GM19455 (cell line): ENCODE measurements around the gene LRMDA.
"Not testable (repeated sequence)": the region's sequence is repeated elsewhere in the genome, so short reads cannot be mapped to it uniquely, and the experiment has no call there.

Source experiments
- ATAC-seq: cut with Tn5 transposase; IDR thresholded peaks from one replicate; pipeline ENCODE4 v1.9.1; 2021; ENCODE audit not compliant: unreplicated experiment

The LRMDA gene

DNA sequence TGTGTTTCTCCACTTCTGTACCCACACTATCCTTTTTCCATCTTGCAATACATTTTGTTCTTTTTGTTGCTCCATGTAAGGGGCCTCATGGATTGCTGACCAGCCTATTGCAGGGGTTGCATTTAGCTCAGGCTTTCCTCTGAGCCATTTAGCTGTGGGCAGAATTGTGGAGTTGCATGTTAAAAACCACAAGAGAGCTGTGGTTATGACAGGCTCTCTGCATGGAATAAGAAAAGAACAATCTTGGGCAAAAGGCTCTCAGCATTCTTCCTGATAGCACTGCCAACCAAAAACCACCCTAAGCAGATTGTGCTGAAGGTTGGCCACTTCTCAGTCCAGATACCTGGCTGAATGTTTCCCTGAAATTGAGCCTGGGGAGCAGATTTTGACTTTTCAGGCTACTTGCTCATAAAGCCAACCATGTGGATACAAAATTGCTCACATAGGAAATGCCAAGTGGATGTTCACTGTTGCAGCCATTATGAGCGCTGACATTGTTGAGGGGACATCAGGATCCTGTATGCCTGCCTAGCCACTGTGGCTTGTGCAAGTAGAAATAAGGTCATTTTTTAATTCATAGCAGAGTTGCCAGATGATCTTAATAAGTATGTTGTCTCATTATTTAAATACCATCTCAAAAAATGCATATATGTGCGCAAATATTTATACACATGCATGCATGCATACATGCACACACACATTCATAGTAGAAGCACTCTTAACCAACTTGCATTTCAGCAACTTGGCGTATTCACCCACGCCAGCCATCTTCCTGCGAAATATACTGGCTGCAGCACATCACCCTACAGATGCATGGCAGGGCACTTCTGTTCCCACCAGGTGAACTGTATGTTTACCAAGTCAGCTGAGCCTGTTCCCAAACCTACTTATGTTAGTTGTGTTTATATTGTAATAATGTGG is 695.4 kb downstream of the LRMDA start:
- ATAC-seq, result no peak

DNA sequence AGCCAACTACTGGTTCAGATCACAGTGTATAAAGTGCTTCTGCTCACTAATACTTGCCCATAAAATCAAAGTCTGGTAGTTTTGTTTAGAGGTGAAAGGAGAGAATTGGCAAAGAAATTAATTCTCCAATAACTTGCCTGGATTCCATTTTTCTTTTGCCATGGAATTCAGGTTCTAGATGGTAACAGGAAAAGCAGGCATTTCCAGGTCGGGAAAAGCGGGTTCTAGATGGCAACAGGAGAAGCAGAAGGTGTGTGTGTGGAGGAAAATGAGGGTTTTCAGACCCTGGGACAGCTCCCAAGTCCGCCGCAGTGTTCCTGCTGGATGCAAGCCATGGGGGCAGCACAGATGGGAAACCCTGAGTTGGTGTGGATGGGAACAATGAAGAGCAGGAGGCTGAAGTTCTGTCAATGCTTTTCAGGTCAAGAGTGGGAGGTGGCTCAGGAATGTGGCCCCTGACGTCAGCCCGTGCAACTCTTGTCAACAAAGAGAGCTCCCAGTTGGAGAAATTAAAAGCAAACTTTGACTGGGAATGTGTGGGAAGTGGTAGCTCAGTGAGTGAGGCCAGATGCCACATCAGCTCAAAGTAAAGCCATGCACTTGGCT is 696.7 kb downstream of the LRMDA start:
- ATAC-seq, result no peak

DNA sequence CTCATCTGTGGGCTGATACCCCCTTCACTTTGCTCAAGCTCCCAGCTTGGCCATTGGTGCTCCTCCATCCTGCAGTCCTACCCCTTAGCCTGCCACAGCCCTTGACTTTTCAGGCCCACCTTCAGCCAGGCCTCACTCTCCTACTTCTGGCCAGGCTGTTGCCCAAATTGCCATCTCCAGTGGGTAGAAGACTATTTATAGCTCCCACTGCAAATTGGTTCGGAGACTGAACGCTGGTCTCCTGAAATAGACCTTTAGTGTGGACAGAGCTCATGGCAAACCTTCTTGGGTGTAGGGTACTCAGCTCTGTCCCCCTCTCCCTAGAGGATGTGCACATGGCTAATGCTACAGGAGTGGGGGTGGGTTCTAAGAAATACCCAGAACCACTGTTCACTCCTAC is 697.8 kb downstream of the LRMDA start:
- ATAC-seq, result no peak

DNA sequence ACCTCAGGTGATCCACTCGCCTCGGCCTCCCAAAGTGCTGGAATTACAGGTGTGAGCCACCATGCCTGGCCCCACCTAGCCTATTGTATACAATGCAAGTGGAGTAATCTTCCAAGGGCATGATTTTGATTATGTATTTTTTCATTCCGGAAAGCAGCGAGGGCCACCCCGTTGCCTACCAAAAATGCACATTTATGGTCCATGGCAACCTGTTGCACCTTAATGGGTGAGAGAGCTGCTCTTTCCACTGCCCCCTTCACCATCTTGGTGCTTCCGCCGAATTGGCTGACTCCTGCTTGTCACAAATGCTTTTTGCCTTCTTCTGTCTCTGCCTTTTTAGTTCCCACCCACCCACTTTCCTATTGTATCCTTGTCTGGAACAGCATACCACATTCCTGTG is 699.5 kb downstream of the LRMDA start:
- no peak for ATAC-seq

DNA sequence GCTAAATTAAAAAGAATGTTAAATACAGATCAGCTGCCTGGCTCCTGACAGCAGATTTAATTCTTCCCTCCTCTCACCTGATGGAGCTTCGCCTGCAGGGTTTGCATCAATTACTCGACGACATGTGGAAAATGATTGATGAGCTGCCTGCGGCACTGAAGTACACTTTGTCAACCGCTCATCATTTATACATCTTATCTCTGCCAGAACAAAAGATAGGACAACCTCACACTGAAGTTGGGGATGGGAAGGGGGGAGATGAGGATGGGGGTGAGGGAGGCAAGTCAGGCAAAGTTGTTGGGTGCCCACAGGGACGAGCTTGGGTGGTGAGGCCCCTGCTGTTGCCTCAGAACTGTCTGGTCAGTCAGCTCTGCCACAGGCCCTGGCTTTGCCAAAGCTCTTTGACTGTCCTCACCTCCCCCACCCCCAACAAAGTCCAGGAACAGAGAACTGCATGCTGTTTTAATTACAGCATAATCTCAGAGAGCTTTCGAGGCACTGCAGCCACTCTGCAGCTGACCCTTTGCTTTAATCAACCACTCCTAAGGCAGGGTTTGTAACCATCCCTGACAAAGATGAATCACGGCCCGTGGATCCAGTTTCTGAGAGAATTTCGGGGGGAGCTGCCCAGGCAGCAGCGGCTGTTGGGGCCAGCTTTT is 702.3 kb downstream of the LRMDA start:
- ATAC-seq, result no peak

DNA sequence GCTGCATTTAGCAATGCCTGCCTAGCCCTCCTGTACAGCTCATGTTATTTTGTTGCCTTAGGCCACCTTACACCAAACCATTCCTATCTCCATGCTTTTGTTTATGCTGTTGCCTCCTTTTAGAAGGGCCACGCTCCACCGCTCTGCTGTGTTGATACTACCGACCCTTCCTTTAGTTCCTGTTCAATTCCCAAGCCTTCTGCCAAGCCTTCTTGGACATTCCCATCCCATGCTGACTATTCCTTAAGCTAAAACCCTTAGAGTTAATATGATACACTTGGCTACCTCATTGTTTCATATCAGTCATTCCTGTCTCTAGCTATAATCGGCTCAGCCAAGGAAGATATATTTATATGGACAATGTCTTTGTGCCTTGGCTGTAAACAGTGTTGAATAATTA is 705.5 kb downstream of the LRMDA start:
- ATAC-seq, result no peak

DNA sequence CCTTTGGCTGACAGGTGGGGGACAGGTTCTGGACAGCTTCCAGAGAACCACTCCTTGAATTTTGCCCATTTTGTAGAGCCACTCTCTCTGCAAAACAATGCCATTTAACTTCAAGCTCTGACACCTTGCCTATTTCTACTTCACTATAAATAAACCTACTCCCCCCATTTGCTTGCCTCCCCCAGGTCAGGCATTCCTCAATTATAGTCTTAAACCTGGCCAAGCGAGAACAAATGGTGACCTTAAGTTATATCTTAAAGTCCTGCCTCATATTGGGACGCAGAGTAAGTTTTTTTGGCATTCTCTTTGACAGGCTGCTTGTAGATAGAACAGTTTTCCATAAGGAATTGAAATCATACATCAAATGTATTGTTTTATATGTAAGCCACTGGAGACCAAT is 706.9 kb downstream of the LRMDA start:
- no peak for ATAC-seq

DNA sequence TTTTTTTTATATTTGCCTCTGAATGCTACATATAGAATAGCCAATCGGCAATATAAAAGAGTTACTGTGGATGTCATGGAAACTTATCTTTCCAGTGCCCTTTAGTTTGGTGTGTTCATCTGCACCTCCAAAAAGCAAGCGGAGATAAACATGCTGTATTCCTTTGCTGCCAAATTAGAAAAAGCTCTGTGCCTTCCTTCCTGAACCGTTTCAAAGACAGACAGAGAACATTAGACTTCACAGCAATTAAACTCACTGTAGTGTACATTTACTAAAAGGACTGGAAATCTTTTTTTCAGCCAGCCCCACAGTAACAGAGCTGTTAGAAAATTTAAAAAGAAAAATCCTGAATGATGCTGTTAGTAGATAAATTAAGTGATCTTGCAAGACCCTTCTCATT is 707.5 kb downstream of the LRMDA start:
- no peak for ATAC-seq

DNA sequence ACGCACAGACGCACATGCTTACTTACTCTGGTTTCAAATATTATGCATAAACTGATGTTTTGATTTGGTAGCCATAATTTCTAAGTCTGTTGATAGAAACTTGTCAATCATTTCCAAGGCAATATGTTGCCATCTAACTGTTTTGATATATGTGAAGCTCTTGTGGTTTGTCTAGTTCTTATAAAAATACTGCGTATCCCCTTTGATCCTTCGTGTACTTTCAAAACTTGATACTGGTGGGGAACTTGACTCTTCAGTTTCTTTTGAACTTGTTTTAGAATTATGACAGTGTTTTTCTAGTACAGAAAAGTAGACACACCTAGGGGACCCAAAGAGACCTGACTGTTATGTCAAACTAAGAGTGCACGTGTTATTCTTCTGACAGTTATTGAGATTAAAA is 708.0 kb downstream of the LRMDA start:
- no peak for ATAC-seq

DNA sequence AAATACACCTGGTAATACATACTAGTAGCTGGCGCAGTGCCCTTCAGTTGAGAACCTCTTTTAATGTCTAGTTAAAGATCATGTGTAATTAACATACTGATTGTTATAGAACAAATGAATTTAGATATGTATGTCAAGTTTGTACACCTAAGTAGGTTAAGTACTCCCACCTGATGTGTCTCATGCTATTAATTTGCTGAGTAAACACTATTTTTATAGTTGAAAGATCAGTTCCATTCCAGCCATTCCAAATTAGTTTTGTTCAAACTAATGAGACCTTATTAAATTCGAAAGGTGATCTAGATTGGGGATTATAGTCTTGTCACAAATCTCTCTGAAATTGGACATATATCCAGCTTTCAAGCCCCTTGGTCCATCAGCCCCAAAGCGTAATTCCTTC is 710.0 kb downstream of the LRMDA start:
- ATAC-seq, result no peak

DNA sequence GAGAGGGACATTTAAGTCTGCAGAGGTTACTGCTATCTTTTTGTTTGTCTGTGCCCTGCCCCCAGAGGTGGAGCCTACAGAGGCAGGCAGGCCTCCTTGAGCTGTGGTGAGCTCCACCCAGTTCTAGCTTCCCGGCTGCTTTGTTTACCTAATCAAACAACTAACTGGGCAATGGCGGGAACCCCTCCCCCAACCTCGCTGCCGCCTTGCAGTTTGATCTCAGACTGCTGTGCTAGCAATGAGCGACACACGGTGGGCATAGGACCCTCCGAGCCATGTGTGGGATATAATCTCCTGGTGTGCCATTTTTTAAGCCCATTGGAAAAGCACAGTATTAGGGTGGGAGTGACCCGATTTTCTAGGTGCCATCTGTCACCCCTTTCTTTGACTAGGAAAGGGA is 716.8 kb downstream of the LRMDA start:
- not testable (repeated sequence) for ATAC-seq

DNA sequence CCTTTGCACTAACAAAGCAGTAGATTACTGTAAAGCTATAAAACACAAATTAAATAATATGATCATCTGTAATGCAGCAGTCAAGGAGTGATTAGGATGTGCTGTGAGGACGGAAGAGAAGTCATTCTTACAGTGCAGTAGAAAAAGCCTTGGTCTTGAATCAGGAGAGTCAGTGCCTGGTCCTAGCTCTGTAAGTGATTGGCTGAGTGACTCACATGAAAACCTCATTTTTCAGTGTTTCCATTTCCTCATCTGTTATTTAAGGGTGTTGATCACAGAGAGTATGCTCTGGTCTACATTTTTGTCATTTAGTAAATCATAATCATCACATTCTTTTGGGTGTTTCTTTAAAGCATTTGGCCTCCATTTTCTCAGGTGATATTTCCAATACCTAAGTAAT is 717.8 kb downstream of the LRMDA start:
- ATAC-seq, result no peak

DNA sequence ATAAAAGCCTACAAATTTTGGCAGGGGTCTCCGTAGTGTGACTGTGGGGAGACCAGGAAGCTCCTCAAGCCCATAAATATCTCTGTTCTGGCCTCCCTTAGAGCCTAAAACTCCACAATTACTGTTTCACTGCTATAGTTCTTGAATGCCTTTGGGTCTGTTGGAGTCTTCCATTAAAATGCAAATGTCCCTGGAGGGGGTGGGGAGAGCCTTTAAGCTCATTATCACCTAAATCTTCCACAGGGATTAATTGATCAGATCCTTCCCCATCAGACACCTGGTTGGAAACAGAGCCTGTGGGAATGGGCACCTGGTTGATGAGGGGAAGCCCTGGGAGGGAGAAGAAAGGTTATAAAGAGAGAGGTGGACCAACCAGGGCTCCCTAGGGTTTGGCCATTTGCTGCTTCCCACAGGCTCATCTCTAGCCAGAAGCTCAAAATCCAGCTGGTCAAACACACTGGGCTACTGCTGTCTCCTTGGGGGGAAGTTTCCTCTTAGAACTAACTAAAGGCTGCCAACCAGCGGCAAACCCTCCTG is 718.2 kb downstream of the LRMDA start:
- no peak for ATAC-seq

DNA sequence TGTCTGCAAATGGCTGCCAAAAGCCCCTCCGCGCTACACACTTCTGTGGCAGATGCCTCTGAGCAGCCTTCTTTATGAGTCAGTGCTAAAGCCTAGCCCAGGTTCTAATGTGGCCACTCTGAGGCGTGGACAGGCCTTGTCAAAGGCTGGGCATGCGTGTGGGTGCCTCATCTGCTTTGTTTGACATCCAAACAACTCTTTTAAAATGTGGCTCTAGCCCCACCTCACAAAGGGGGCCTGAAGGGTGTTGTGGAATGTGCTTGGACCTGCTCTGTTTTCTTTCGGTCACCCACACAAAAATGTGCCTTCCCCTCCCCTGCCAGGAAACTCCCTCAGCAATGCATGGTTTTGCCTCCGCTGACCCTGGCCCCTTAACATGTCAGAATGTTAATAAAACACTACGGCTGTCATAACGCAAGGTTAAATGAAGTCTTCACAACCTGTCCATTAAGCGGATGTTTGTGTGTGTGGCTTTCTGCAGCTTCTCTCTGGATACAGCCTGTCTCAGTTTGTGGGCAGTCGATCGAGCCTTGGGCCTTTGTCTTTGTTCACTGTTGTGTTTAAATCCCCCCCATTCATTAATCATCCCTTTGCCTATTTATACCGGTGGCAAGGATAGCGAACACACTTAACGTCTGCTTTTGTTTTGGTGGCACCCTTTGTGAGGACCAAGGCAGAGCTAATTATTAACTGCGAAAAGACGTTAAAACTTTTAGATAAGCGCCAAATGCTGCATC is 718.9 kb downstream of the LRMDA start:
- ATAC-seq, result no peak

DNA sequence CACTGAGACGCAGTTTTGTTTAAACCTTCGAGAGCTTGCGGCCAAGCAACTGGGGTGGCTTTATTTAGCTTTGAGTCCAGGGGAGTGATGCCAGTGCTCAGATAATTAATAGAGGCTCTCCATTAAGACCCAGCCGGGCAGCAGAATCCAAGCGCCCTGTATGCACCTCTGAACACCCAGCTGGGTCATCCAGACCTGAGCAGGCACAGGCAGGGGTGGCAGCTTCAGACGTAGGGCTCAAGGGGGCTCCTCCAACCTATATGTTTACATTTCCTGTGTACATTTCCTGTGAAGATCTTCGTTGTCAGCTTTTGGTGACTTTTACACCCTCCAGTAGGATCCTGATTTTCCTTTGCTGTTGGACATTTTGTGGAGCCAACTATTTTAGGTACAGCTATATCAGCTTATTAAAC is 719.5 kb downstream of the LRMDA start:
- ATAC-seq, result no peak

DNA sequence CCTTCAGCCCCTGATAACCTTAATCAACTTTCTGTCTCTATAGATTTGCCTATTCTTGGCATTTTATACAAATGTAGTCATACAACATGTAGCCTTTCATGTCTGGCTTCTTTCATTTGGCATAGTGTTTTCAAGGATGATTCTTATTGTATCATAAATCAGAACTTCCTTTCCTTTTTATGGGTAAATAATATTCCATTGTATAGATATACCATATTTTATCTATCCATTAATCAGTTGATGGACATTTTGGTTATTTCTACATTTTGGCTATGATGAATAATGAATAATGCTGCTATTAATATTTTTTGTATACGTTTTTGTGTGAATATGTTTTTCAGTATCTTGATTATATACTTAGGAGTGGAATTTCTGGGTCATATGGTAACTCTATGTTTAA is 720.8 kb downstream of the LRMDA start:
- no peak for ATAC-seq

DNA sequence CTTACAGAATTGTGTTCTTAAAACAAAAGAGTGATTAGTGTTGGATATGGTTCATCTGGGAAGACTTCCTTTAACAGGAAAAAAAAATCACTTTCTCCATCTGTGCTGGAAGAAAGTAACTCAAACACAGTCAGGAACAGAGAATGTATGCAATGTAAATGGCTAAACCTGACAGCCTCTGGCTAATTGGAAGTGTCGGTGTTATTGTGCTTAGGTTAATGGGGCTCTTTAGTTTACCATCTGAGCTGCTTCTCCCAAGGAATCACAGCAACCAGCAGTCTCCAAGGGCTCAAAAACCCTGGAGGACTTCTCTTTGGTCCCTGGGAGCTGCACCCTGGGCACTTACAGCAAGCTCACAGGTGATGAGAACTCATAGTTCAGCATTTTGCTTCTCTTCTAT is 724.5 kb downstream of the LRMDA start:
- ATAC-seq, result no peak

DNA sequence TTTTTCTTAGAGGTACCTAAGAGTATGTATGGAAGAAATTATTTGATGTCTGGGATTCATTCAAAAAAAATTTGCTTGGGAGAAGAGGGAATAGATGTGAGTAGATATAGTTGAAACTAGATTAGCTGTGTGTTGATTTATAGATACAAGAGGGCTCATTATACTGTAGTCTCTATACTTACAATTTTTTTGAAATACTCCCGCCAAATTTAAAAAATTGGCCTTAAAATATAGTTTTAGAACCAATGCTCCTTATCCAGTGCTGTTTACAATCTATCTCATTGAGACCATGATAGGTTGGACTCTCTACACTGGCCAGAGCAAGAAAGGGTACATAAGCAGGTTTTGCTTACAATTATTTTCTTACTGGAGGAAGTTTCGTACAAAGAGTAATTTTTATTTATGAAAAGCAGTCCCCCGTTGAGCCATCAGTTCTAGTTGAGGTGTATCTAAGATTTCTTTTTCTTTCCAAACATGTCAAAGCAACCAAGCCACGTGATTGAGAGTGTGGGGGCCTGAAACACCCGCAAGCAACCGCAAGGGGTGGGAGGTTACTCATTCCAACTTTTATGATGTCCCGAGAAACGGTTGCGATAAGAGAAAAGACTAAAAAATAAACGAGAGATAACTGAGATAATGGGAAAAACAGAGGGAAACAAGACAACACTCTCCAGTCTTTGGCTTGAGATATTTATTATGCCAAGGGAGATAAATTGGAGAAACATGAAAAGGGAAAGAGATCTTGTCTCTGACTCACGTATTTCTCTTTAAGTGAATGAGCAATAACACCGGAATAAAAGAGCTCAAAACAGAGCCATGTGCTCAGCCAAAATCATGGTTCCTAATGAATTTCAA is 729.2 kb downstream of the LRMDA start:
- no peak for ATAC-seq

DNA sequence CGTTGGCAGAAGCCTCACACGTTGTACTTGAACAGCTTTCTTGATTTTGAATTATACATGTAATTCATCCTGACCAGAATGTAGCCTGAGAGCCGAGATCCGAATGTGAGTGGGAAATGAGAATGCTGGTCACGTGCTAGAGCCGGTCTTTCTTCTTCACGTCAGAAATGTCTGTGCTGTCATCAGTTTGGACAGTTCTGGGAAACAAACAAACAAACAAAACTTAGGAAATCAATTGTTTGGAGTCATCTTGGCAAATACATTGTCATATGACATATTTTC is 729.8 kb downstream of the LRMDA start:
- no peak for ATAC-seq

DNA sequence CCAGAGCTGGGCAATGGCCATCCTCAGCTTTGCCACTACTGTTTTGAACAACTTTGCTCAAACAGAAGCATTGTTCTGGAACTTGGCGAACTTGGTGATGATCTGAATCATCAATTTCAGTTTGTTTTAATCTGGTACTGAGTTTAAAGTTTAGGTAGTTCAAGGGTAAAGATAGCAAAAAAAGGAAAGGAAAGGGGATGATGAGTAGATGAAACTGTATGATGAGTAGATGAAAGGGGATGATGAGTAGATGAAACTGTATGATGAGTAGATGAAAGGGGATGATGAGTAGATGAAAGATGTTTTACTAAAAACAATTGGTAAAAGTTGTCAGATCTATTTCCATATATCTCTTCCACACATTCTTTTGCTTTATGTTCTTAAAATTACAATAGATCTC is 737.0 kb downstream of the LRMDA start:
- no peak for ATAC-seq

DNA sequence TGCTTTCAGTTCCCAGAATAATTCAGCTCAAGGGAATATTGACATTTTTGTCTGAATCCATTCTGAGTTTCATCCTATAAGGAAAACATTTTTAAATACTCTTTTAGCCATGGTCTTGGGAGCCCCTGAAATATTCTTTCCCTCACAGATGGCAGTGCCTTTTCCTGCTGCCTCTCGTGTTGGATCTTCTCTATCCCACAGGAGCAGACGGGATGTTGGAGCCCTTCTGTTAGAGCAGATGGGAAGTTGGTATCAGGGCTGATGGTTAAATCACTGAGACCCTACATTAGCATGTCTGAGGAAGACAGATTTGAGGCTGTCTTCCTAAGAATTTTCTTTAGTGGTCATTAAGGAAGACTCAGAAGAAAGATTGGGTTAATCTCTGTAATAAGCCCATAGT is 737.8 kb downstream of the LRMDA start:
- ATAC-seq, result no peak
